Activated naive CD4-positive, alpha-beta T cell (primary cell): Measurements from ENCODE around the gene PLEKHM1.
A peak's percentile ranks its signal among the peaks of the same experiment; 100 is the strongest.
"Not testable (repeated sequence)": the region's sequence is repeated elsewhere in the genome, so short reads cannot be mapped to it uniquely, and the experiment has no call there.

Experiments used
- DNase-seq, 4 experiments: peaks; one replicate each; lab custom pipeline; 2025; lab: John Stamatoyannopoulos, UW

The PLEKHM1 gene

DNA sequence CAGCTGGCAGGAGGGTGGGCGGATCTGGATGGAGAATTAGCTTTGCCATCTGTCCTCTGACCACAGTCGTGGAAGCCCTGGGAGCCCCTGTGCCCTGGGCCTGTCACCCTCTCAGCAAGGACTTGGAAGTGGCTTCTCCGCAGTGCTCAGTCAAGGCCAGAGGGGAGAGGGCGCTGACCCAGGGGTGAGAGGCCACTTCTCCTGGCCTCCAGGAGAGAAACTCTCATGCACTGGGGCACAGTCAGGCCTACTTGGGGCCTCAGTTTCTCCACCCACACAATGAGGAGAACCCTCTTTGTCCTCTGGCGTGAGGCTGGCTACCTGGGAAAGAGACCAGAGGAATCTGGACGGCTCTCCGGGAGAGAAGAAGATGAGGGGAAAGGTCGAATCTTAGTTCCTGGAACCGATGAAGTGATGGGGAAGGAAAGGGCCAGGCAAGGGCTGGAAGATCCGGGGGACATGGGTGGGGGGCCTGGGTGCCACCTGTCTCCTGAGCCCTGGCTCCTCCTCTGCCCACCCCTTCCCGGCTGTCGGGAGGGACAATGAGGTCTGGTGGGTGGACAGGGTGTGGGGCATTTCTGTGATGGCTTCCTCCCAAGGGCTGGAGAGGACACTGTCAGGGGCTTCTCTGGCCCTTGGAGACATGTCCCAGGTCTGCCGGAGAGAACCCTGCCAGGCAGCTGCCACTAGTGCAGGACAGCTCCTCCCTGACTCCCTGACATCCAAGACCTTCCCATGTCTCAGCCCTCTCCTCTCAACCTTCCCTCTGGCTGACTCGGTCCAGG is 48.8 kb downstream of the PLEKHM1 start:
- no peak for DNase-seq

DNA sequence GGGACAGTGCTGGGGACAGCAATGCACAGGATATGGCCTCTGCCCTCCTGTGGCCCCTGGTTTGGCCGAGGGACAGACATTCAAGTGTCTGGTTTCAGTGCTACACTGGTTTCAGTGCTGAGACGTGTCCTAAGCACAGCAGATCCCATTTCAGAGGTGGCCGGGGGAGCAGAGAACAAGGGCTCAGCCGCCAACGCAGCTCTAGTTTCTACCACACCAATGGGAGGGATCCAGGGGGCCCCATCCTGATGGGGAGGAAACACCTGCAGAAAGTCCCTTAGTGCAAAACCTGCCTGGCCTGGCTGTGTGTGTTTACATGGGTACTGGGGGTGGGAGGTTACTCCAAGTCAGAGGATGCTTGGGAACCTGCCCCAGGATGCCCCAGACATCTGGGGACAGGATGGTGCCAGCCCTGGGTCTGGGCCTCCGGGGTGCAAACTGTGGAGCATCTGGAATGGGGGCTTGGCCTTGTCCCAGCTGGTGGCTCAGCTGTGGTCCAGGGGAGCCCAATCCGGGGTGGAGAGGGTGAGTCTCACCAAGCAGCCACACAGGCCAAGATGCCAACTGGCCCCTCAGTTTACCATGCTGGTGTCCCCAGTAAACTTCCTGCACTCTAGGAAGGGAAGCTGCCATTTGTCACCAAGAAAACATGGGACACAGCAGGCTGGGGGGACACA is 49.5 kb downstream of the PLEKHM1 start:
- DNase-seq, result not testable (repeated sequence)

DNA sequence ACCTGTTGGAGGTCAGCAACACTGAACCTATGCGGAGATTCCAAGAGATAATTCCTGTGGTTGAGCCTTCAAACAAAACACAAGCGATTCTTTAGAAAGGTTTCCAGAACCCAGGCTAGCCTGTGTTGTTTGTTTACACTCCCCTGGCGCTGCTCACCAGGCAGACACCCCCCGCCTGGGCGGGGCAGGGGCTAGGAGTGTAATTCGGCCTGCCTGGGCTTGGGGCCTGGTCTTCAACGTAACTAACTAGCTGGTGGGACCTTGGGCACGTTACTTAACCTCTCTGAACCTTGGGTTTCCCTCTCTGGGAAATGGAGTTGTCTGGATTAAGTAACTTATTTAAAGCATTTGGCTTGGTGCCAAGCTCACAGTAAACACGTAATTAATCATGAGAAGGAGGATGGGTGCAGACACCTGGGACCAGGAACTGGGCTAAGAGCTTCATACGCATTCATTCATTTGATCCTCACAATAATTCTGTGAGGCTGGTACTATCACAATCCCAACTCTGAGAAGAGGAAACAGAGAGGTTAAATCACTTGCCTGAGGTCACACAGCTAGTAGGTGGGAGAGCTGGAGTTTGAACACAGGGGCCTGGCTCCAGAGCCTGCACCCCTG is 50.3 kb downstream of the PLEKHM1 start:
- DNase-seq, result no peak

DNA sequence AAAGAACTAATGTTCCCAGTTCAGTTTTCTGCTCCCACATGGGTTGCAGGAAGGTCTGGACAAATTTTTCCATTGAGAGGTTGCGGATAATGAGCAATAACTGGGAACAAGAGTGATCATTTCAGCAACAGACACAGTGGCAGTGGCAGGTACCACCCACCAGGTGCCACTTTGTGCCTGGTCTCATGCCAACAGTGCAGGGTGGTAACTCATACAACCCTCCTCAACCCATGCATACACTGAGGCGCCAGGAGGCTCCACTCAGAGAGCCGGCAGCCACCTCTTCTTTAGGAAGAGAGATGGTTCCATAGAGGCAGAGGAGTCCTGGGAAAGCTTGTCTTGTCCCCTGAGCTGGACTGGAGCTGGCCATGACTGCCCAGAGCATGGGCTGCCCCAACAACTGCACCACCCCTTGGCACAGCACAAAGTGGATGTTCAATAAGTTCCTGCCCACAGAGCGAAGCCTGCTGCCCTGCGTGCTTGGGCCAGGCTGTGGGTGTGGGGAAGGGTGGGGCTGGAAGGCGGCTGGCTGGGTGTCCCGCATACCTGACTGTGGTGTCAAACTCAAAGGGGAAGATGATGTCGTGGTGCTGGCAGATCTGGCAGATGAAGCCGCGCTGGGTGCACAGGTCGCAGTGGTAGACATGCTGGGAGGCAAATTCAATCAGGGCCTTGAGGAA is 51.5 kb downstream of the PLEKHM1 start:
- DNase-seq, result no peak

DNA sequence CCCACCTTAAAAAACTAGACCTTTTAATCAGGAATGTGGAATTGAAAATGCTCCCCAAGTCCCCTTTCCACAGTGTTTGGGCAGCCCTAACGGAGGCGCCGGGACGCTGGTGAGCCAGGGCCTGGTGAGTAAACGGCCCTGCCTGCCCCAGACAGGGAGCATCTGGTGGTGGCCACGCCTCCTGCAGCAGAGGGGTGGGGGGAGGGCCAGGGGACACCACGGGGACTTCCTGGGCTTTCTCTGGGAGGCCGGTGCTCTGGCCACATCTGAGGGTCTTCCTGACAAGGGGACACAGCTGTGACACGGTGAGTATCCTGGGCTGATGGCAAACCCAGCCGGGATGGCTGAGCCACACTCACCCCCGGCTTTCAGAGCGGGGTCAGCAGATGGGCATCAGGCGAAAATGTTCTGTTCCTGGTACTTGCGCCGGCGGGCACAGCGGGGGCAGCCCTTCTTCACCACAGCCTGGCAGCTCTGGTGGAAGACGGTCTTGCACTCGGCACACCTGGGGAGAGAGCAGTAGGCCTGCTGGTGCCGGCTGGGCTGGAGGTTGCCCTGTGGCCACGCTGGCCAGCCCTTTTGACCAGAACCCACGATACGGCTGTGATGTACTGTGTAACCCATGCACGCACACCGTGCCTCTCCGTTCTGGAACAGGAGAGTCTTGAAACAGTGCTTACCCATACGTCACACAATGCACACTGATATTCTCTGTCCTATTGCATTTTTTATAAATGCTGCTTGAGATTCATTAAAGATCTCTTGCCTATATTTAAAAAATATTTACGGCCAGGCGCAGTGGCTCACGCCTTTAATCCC is 52.8 kb downstream of the PLEKHM1 start:
- no peak for DNase-seq

DNA sequence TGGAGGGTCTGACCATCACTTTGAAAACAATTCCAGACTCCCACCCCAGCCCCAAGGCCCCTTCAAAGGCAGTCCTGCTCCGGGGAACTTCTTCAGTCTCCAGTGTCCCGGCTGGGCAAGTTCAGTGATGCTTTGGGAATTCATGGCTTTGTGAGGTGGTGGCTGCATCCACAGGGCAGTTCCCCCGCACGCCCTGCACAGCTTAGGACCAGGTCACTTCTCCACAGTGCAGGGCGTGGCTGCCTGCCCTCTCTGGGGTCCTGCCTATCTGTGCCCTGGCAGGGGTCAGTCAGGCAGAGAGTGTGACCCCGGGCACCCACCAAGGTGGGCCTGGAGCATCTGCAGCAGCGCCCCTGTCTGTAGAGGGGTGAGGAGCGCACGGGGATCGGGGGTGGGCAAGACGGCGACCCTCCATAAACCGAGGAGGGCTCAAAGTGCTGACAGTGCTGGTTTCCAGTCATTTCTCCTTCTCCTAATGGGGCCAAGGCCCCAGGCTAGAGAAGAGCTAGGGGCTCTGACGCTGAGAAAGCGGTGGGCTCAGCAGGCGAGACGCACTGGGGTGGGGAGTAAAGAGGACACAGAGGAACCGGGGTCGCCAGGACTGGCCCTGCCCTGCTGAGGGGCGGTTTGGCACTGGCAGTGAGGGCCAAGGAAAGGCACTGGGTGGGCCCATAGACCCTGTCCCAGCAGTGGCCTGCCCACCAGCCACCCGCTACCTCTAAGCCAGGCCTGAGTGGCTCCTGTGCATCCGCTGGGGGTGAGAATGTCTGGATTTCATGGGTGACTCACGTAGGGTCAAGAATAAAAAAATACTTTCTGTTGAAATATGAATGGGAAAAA is 53.7 kb downstream of the PLEKHM1 start:
- DNase-seq, result no peak

DNA sequence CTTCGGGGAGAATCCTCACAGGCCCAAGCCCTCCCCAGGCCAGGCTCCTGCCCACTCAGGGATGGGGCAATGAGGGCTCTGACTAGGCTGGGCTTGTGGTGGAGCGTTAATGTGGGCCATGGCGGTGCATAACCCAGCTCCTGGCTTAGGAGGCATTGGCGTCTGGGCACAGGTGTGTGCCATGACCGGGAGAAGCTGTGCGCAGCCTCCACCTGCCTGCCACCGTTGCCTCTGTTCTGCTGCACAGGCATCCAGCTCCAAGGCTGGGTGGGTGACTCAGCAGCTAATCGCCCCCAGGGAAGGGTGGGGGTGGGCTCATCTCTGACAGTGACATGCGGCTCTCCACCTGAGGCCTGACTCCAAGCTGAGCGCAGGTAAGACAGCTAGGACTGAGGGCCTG is 54.4 kb downstream of the PLEKHM1 start:
- no peak for DNase-seq

DNA sequence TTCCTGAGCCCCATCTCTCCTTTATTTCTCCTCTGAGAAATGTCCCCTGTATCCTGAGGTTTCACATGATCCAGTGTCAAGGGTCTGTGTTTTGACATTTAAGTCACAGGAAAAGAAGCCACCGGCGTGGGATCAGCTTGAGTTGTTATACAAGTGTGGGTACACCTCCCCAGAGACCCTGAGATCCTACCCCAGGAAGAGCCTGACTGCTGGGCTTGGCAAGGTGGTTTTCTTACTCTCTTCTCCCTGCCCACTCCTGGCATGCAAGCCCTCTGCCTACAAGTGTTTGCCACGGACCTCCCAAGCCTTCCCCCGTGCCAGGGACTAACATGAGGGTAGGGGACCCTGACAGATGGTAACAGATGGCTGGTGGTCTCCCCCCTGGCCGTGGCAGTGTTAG is 55.0 kb downstream of the PLEKHM1 start:
- DNase-seq, result no peak

DNA sequence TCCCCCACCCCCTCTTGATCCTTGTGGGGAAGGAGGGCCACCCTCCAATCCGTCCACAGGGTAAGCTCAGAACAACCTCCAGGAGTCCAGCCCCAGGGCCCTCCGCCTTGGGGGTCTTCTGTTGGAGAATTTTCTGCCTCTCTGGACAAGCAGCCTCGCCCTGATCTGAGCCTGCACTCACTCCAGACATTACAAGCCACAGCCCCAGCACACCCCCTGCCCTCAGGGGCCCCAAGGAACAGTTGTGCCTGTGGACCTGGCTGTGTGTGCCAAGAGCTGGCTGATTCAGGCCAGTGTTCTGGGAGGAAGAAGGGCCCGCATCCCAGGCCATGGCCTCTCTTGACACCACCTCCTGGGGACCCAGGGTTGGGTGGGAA is 57.4 kb downstream of the PLEKHM1 start:
- DNase-seq, result no peak

DNA sequence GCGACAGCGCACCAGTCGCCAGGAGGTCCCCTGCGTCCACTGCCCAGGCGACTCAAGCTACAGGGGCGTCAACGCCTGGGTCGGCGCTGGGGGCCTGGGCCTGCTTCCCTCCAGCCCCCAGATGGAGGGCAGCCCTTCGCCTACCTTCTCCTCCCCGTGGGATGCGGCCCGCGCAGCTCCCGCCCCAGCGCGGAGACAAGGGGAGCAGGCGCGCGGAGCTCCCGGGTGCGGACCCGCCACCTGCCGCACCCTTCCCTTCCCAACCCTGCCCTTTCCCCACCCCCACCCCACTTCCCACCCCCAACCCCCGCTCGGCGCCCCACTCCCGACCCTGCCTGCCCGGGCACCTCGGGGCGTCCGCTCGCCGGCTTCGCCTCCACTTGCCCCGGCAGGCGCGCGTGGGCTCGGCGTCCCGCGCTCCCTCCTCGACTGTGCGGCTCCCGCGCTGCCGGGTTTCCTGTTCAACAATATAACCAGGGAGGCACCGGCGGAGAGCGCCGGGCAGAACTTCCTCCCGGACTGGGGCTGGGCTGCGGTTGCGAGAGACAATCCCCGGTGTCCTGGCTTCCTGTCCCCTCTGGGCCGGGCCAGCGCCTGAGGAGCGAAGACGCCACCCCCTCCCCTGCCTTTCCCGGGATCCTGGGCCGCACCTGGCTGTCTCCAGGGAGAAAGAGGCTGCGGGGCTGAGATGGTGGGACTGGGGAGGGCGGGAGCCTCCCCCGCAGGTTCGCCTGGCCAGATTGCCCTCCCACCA is 57.9 kb downstream of the PLEKHM1 start, which contains the start of gene ARHGAP27:
Gene ARHGAP27, minus strand, starts transcription at position 466 of the 754 bp plus-strand sequence. CDS start 2,591 bp downstream, outside the sequence.
- no peak for DNase-seq

DNA sequence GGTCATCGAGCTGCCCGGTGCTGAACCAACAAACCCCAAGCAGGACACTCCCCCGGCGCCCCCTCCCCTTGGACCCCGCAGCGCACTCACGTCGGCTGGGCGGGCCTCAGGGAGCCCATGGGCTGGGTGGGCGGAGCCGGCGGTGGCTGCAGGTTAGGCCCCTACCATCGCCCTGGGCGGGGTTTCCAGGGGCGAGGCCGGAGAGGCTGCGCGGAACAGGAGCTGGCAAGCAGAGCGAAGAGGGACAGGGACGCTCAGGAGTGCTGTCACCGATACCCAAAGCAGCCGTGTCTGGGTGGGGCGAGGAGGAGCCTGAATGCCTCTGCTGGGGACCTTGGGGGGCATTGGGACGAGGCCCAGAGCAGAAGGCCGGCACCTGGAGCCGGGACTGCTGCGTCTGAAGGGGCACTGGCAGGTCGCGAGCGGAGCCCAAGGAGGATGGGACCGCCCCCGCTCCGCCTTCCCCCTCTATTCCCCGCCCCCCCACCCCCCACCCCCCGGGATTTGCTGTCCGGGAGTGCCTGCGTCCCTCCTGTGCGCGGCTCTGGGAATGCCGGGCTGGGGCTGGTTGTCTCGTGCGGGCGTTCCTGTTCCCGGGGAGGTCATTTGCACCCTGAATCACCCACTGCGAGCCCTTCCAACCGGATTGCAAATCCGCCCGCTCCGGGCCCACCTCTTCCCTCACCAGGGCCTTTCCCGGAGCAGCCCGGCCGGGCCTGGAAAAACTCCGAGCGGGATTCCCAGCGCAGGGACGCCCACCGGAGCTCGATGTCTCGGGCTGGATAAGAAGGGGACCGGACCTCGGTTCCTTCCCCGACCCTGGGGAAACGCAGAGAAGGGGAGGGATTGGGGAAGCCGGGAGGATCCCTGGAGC is 58.8 kb downstream of the PLEKHM1 start:
- peak in 3 of 4 experiments; percentile 15 to 56 (median 36) for DNase-seq

DNA sequence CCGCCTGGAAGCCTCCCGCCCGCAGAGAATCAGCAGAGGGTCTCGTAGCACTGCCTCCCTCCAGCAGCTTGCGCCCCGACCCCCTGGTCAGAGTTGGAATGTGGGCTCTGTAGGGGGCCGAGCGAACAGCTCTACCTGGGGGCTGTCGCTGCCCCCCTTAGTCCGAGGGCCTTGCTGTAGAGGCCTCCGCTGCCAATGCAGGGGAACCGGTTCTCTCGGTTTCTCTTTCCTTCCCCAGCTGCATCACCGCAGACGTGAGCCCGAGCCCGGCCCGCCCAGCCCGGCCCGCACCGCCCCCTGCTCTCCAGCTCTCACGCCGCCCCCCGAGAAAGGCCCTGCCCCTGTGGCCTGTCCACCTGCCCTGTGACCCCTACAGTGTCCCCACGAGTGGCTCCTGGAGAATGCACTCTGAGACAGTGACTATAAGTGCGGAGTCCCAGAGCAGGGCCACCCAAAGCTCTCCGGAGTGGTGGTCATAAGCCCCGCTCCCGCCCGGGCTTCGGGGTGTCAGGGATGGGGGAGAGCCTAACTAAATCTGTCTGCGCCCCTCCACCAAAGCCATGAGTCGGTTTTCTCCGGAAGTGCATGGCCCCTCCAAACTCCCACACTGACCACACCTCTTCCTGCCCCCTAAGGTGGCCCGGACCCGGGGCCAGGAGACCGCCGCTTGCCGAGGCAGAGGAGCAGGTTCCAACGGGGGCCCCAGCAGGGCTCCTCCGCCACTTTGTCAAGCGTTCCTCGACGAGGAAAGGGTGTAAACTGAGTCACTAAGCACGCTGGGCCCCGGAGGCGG is 59.6 kb downstream of the PLEKHM1 start:
- DNase-seq, result no peak

DNA sequence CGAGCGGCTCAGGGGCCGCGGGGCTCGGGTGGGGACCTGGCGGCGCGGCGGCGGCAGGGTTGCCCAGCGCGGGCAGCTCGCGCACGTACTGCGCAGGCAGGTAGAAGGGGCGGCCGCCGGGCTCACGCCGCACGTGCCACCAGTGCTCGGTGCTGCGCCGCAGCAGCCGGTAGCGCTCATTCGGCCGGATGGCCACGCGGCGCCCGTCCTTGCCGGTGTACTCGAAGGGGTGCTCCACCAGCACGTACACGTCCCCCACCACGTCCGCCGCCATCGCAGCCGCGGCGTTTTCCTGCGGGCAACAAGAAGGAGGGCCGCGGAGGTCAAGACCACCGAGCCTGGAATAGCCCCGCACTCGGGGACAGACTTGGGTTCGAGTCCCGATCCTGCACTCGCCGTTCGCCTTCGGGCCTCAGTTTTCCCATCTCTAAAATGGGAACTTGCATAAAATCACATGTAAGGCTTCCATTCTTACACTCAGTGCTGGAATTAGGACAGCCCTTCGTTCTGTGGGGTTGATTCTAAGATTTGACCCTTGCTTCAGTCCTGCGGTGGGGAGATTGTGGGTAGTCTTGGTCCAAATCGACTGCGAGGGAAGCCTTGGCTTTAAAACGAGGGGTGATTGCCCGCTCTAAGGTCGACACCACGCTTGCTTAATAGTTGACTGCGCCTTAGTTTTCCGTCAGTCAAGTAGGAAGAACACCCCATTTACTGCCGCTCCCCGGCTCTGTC is 60.3 kb downstream of the PLEKHM1 start:
- no peak for DNase-seq

DNA sequence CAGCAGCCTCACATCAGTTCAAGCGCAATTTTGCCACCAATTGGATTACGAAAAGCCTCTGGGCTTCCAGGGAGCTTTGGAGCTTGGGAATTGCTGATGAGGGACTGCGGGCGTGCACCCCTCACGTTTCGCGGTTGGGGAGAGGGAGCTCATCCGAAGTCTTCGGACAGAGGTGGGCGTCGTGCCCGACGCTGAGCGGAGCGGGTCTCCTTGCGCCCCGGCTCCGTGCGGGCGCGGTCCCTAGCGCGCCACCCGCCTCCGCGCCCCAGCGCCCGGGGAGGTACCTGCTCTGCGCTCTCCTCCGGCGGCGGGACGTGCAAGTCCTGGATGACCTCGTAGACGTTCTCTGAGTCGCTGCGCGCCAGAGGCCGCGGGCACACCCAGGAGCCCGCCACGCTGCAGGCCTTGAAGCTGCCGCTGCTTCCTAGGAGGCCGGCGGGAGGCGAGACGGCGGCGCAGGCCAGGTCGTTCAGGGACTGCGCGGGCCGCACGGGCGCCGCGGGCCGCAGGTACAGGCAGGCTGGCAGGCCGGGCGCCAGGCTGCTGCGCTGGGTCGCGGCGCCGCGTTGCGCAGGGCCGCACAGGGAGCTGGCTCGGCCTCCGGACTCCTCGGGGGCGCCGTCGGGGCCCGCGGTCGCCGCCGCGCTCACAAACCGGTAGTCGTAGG is 61.0 kb downstream of the PLEKHM1 start:
- DNase-seq, result no peak

DNA sequence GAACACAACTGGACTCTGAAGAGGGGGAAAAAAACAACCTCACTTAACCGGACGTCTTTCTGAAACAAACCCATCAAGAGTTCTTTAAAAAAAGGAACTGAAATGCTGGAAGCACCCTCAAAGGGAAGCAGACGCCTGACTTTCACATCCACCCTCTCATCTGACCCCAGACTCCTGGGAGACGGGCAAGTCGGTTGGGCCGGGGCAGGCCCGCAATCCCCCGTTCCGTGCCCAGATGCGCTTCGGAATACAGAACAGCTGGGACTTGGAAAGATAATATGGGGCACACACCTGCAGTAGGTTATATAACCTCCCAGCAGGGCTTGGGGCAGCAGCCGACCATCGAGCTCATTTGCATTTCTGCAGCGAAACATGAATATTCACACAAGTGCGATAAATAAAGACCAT is 61.6 kb downstream of the PLEKHM1 start:
- no peak for DNase-seq

DNA sequence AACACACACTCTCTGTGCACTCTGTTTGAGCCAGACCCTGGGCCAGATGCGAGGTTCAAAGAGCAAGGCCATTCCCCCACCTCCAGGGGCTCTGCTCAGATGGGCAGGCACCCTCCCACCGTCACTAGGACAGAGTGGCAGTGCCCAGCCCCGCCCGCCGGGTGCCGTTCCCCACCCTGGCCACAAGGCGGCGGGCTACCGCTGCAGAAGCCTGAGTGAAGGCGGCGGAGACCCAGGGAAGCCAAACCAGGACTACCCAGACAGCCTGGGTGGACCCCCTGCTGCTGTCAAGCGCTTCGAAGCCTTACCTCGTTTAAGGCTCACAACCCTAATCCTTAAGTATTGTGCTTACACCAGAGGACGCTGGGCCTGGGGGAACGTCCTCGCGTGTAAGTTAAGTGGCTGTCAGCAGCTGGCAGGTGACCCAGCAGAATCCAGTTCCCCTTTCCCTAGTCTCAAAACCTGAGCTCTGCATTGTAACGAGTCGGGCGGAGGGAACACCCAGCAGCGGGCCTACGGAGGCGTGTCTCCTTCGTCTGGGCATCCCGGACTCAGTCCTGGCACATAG is 62.4 kb downstream of the PLEKHM1 start:
- DNase-seq, result peak; percentile 51 to 79 (median 66)
